ENCODE measurements around the gene RPL37A. TPM values are rescaled to one million over a fixed set of nuclear protein-coding genes. Genes with fewer than 3 reads are reported as not detected.

Gene RPL37A
- total and polyA plus RNA-seq, 9 of the 15 experiments (the other 6 are each of a cell fraction or from before 2014, with no cell fraction given) = 1,938 to 3,349 (median 2,436) TPM

DNA sequence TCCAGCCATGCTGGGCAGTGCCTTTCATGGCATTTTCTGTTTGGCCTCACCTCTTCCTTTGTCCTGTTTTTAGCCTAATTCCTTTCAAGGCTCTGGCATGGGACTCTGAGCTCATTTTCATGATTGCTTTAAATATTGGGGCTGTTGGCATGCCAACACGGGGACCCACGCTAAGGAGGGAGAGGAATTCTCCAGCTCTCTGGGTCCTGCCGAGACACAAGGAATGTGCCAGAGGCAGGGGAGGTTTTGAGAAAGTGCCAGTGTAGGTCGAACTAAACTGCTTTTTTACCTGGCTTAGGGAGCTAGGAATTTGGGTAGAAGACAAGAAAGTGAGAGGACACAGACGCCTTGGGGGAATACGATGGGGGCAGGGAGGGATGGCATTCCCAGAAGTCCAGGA is 42.3 kb downstream of the RPL37A start (continued):
- TF ChIP-seq, protein P1, sequence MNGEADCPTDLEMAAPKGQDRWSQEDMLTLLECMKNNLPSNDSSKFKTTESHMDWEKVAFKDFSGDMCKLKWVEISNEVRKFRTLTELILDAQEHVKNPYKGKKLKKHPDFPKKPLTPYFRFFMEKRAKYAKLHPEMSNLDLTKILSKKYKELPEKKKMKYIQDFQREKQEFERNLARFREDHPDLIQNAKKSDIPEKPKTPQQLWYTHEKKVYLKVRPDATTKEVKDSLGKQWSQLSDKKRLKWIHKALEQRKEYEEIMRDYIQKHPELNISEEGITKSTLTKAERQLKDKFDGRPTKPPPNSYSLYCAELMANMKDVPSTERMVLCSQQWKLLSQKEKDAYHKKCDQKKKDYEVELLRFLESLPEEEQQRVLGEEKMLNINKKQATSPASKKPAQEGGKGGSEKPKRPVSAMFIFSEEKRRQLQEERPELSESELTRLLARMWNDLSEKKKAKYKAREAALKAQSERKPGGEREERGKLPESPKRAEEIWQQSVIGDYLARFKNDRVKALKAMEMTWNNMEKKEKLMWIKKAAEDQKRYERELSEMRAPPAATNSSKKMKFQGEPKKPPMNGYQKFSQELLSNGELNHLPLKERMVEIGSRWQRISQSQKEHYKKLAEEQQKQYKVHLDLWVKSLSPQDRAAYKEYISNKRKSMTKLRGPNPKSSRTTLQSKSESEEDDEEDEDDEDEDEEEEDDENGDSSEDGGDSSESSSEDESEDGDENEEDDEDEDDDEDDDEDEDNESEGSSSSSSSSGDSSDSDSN (IDR thresholded peaks at IDR 0.05; ENCODE audit: borderline replicate concordance in 1 of 2, low read depth in 2 of 2, low read length in 2 of 2) = no peak
- TF ChIP-seq MNT (conservative IDR thresholded peaks at IDR 0.05) (no peak), POLR2A (conservative IDR thresholded peaks at IDR 0.05) (no peak), ZNF263 (CRISPR knock-in tag; IDR thresholded peaks at IDR 0.05; ENCODE audit: borderline replicate concordance) (no peak), FOXO4 (CRISPR knock-in tag; IDR thresholded peaks at IDR 0.05) (no peak), NCOA4 (IDR thresholded peaks at IDR 0.05; ENCODE audit: partially characterized antibody) (no peak), RBM22 (IDR thresholded peaks at IDR 0.05; ENCODE audit: low read depth, low read length, poor library complexity, severe bottlenecking) (no peak)
- TF ChIP-seq, protein P2, sequence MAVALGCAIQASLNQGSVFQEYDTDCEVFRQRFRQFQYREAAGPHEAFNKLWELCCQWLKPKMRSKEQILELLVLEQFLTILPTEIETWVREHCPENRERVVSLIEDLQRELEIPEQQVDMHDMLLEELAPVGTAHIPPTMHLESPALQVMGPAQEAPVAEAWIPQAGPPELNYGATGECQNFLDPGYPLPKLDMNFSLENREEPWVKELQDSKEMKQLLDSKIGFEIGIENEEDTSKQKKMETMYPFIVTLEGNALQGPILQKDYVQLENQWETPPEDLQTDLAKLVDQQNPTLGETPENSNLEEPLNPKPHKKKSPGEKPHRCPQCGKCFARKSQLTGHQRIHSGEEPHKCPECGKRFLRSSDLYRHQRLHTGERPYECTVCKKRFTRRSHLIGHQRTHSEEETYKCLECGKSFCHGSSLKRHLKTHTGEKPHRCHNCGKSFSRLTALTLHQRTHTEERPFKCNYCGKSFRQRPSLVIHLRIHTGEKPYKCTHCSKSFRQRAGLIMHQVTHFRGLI (CRISPR knock-in tag; IDR thresholded peaks at IDR 0.05) = no peak
